Neuronal stem cell (in vitro differentiated cells): ENCODE results near the gene RGR.
A peak's percentile ranks its signal among the peaks of the same experiment; 100 is the strongest.

Source experiments
- DNase-seq: peaks from one replicate; pipeline ENCODE4 v3.0.0-alpha.2; 2013; ENCODE audit warnings: low spot score
- H2AFZ ChIP-seq: one replicate; pipeline ENCODE4 v1.6.1; 2013; ENCODE audit warnings: mild to moderate bottlenecking, low read length, inconsistent platforms
- H2AK5ac ChIP-seq: 2 replicates; pipeline ENCODE4 v1.6.1; 2013; ENCODE audit warnings: low read depth, mild to moderate bottlenecking, inconsistent platforms, low read length, moderate library complexity, mixed read lengths
- H2BK120ac ChIP-seq: 2 replicates; pipeline ENCODE4 v1.6.1; 2013; ENCODE audit warnings: low read depth, mild to moderate bottlenecking, inconsistent platforms, low read length, moderate library complexity, mixed read lengths
- H2BK12ac ChIP-seq: one replicate; pipeline ENCODE4 v1.6.1; 2013; ENCODE audit warnings: low read length, inconsistent platforms
- H2BK15ac ChIP-seq: 2 replicates; pipeline ENCODE4 v1.6.1; 2013; ENCODE audit warnings: mild to moderate bottlenecking, low read length, inconsistent platforms, mixed read lengths
- H2BK5ac ChIP-seq: one replicate; pipeline ENCODE4 v1.6.1; 2013; ENCODE audit warnings: inconsistent platforms, mild to moderate bottlenecking, low read length, moderate library complexity
- H3K14ac ChIP-seq: one replicate; pipeline ENCODE4 v1.6.1; 2013; ENCODE audit warnings: low read length, inconsistent platforms
- H3K18ac ChIP-seq: 2 replicates; pipeline ENCODE4 v1.6.1; 2013; ENCODE audit warnings: low read length, inconsistent platforms
- H3K23ac ChIP-seq: 2 replicates; pipeline ENCODE4 v1.6.1; 2013; ENCODE audit warnings: low read depth, mild to moderate bottlenecking, mixed read lengths, low read length, inconsistent platforms; ENCODE audit not compliant: poor library complexity
- H3K27ac ChIP-seq: replicated peaks from 3 replicates; pipeline ENCODE4 v1.5.1; 2013; ENCODE audit warnings: low read length, inconsistent platforms
- H3K27me3 ChIP-seq, 3 experiments: 2 replicates each; pipeline ENCODE4 v1.6.1; 2013; ENCODE audit warnings: low read length in 3 of 3, mild to moderate bottlenecking in 2 of 3, inconsistent platforms in 1 of 3, low read depth in 1 of 3, mixed read lengths in 1 of 3, moderate library complexity in 1 of 3; ENCODE audit not compliant: control insufficient read depth in 3 of 3, insufficient read depth in 3 of 3
- H3K36me3 ChIP-seq, 2 donors: replicated peaks in 1 of 2; 2 replicates each; pipeline ENCODE4 v1.6.1; 2013; ENCODE audit warnings: low read length in 2 of 2; ENCODE audit not compliant: control insufficient read depth in 2 of 2, insufficient read depth in 2 of 2
- H3K4ac ChIP-seq: 2 replicates; pipeline ENCODE4 v1.6.1; 2013; ENCODE audit warnings: inconsistent platforms, mild to moderate bottlenecking, low read length, moderate library complexity
- H3K4me1 ChIP-seq, 2 donors: 1 replicate in 1 of 2; 2 replicates in 1 of 2; pipeline ENCODE4 v1.6.1; 2013; ENCODE audit warnings: low read length in 2 of 2, low read depth in 1 of 2; ENCODE audit not compliant: control insufficient read depth in 2 of 2, insufficient read depth in 1 of 2
- H3K4me2 ChIP-seq: one replicate; pipeline ENCODE4 v1.6.1; 2013; ENCODE audit warnings: mild to moderate bottlenecking, low read length, inconsistent platforms; ENCODE audit not compliant: insufficient read depth, poor library complexity, severe bottlenecking
- H3K4me3 ChIP-seq, 2 donors: 2 replicates each; pipeline ENCODE4 v1.5.1; 2013; ENCODE audit warnings: low read length in 2 of 2, mild to moderate bottlenecking in 2 of 2, inconsistent platforms in 1 of 2, moderate library complexity in 1 of 2
- H3K79me1 ChIP-seq: one replicate; pipeline ENCODE4 v1.6.1; 2013; ENCODE audit warnings: low read depth, mild to moderate bottlenecking, inconsistent platforms, low read length, moderate library complexity
- H3K9ac ChIP-seq: one replicate; pipeline ENCODE4 v1.6.1; 2013; ENCODE audit warnings: mild to moderate bottlenecking, low read depth, low read length, inconsistent platforms; ENCODE audit not compliant: poor library complexity
- H3K9me3 ChIP-seq, 2 donors: replicated peaks in 1 of 2; 2 replicates each; pipeline versions ENCODE3 to v1.6.1; 2013; ENCODE audit warnings: low read length in 2 of 2, mild to moderate bottlenecking in 2 of 2, inconsistent platforms in 1 of 2, low read depth in 1 of 2, mixed read lengths in 1 of 2, moderate library complexity in 1 of 2; ENCODE audit not compliant: control insufficient read depth in 2 of 2, insufficient read depth in 1 of 2
- H4K8ac ChIP-seq: one replicate; pipeline ENCODE4 v1.6.1; 2013; ENCODE audit warnings: low read depth, mild to moderate bottlenecking, inconsistent platforms, low read length, moderate library complexity
- H4K91ac ChIP-seq: one replicate; pipeline ENCODE4 v1.6.1; 2013; ENCODE audit warnings: low read length, low read depth, mild to moderate bottlenecking, inconsistent platforms; ENCODE audit not compliant: poor library complexity
- whole genome bisulfite sequencing, 2 donors: extraction: QIAGEN DNeasy Blood & Tissue Kit; methylation state at CpG; one replicate each; pipeline ENCODE4 v1.1.7; 2013; ENCODE audit warnings: missing lambda C conversion rate in 2 of 2, mixed read lengths in 1 of 2; ENCODE audit not compliant: insufficient read length in 2 of 2, insufficient replicate concordance in 1 of 2; ENCODE audit errors: extremely low coverage in 2 of 2; 5-methylcytosine and 5-hydroxymethylcytosine counted together

RGR gene

GRCh38 chr10:84213076-84213475, 31.8 kb upstream of the RGR start:
- peaks cover 2% of the 10 kb centered on the region for H3K79me1 ChIP-seq
- H2BK120ac ChIP-seq = no peak overlapping the region
- peak overlapping the region; percentile 10 for H3K23ac ChIP-seq
- peaks cover 0 to 2% of the 10 kb centered on the region in 2 donors for H3K36me3 ChIP-seq
- no peak overlapping the region for H2BK12ac ChIP-seq
- WGBS, 2 donors = no CpG with 5 or more reads among the region's 11 CpGs
- H2BK5ac ChIP-seq = no peak overlapping the region
- no peaks in the 10 kb centered on the region for H3K4me1 ChIP-seq
- H3K18ac ChIP-seq = no peak overlapping the region
- no peak overlapping the region for H4K91ac ChIP-seq
- H2BK15ac ChIP-seq = no peak overlapping the region
- no peak overlapping the region for H3K9ac ChIP-seq
- no peak overlapping the region for H2AK5ac ChIP-seq
- no peak overlapping the region for H3K14ac ChIP-seq
- no peak overlapping the region for H3K27ac ChIP-seq
- no peak overlapping the region for H3K4me2 ChIP-seq
- peaks cover 0 to 6% (median 0%) of the 10 kb centered on the region in 3 experiments for H3K27me3 ChIP-seq
- H2AFZ ChIP-seq = no peak overlapping the region
- H3K4me3 ChIP-seq = no peak overlapping the region
- no peaks in the 10 kb centered on the region for H3K9me3 ChIP-seq
- H3K4ac ChIP-seq = no peak overlapping the region
- DNase-seq = no peak
- H4K8ac ChIP-seq = no peak overlapping the region

- WGBS, 2 donors = no CpG with 5 or more reads among the region's 25 CpGs
- Histone ChIP-seq H4K91ac (no peak overlapping the region), H3K27me3 (peaks cover 0 to 6% (median 0%) of the 10 kb centered on the region in 3 experiments), H3K4ac (no peak overlapping the region), H2BK120ac (no peak overlapping the region), H4K8ac (no peak overlapping the region), H3K27ac (no peak overlapping the region), H3K18ac (peak overlapping the region; percentile 58), H3K4me3 (no peak overlapping the region), H2AK5ac (peak overlapping the region; percentile 82), H3K79me1 (peaks cover 2% of the 10 kb centered on the region), H2AFZ (no peak overlapping the region), H3K4me1 (no peaks in the 10 kb centered on the region), H3K36me3 (peaks cover 0 to 2% of the 10 kb centered on the region in 2 donors), H2BK15ac (no peak overlapping the region), H3K9ac (no peak overlapping the region), H3K4me2 (no peak overlapping the region), H2BK5ac (no peak overlapping the region), H3K14ac (no peak overlapping the region), H3K23ac (peak overlapping the region; percentile 43), H2BK12ac (no peak overlapping the region), H3K9me3 (no peaks in the 10 kb centered on the region)
- DNase-seq = no peak
Observed at GRCh38 chr10:84214046-84214572, 30.7 kb upstream of the RGR start.

- Histone ChIP-seq H3K9ac (no peak overlapping the region), H3K27me3 (peaks cover 0 to 9% (median 0%) of the 10 kb centered on the region in 3 experiments), H2AFZ (no peak overlapping the region), H2BK5ac (no peak overlapping the region), H2AK5ac (no peak overlapping the region), H3K4ac (no peak overlapping the region), H3K23ac (no peak overlapping the region), H3K4me2 (no peak overlapping the region), H2BK120ac (no peak overlapping the region), H3K27ac (no peak overlapping the region), H3K4me1 (no peaks in the 10 kb centered on the region), H4K91ac (no peak overlapping the region), H4K8ac (no peak overlapping the region), H2BK12ac (no peak overlapping the region), H3K4me3 (peak overlapping the region in 1 of 2 donors; percentile 3), H3K9me3 (no peaks in the 10 kb centered on the region), H3K14ac (no peak overlapping the region), H3K79me1 (peaks cover 2% of the 10 kb centered on the region), H3K36me3 (peaks cover 0 to 2% of the 10 kb centered on the region in 2 donors), H2BK15ac (no peak overlapping the region), H3K18ac (no peak overlapping the region)
- WGBS, 2 donors = no CpG with 5 or more reads among the region's 12 CpGs
- no peak for DNase-seq
Observed at GRCh38 chr10:84214612-84215235, 30.1 kb upstream of the RGR start.

- Histone ChIP-seq H3K18ac (no peak overlapping the region), H3K4me3 (no peak overlapping the region), H3K23ac (no peak overlapping the region), H2AK5ac (peak overlapping the region; percentile 36), H3K27ac (no peak overlapping the region), H3K27me3 (peaks cover 0 to 3% (median 0%) of the 10 kb centered on the region in 3 experiments), H2BK120ac (no peak overlapping the region), H4K8ac (no peak overlapping the region), H3K4ac (no peak overlapping the region), H4K91ac (no peak overlapping the region), H2BK15ac (peak overlapping the region; percentile 51), H3K9ac (no peak overlapping the region), H2BK5ac (no peak overlapping the region), H3K4me1 (no peaks in the 10 kb centered on the region), H2BK12ac (no peak overlapping the region), H3K79me1 (peaks cover 2% of the 10 kb centered on the region), H3K36me3 (peaks cover 0 to 2% of the 10 kb centered on the region in 2 donors), H2AFZ (no peak overlapping the region), H3K9me3 (no peaks in the 10 kb centered on the region), H3K4me2 (no peak overlapping the region), H3K14ac (no peak overlapping the region)
- DNase-seq = no peak
- WGBS, 2 donors = no CpG with 5 or more reads among the region's 9 CpGs
Observed at GRCh38 chr10:84216834-84217233, 28.0 kb upstream of the RGR start.
